Measurements from ENCODE around the gene PGAP3. TPM values are rescaled to one million over a fixed set of nuclear protein-coding genes. Genes with fewer than 3 reads are reported as not detected.

PGAP3 gene
- total RNA-seq, 1 experiment from 2014 or later: 20.2 TPM

DNA sequence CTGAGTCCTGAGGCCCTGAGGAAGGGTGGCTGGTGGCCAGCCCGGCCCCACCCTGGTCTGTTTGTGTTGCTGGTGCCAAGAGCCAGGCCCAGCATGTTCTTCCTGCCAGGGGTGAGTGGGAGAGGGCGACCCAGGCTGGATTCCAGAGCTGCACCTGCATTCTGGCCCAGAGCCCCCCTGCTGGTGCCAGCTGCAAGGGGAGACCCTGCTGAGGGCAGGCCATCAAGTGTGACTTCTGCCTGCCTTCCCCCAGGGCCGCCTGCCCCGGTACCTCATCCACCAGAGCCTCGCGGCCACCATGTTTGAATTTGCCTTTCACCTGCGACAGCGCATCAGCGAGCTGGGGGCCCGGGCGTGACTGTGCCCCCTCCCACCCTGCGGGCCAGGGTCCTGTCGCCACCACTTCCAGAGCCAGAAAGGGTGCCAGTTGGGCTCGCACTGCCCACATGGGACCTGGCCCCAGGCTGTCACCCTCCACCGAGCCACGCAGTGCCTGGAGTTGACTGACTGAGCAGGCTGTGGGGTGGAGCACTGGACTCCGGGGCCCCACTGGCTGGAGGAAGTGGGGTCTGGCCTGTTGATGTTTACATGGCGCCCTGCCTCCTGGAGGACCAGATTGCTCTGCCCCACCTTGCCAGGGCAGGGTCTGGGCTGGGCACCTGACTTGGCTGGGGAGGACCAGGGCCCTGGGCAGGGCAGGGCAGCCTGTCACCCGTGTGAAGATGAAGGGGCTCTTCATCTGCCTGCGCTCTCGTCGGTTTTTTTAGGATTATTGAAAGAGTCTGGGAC is 25.1 kb downstream of the PGAP3 start:
- Histone ChIP-seq H3K9ac (ENCODE audit: low read length) (no peak overlapping the region), H3K9me2 (replicated peaks; ENCODE audit: insufficient read depth, low read length) (no peaks in the 10 kb centered on the region), H3K27ac (ENCODE audit: low read length) (no peak overlapping the region), H2AFZ (ENCODE audit: low read length) (no peak overlapping the region), H3K4me2 (ENCODE audit: low read depth, low read length, poor library complexity, severe bottlenecking) (no peak overlapping the region), H3K36me3 (ENCODE audit: insufficient read depth, low read length) (no peaks in the 10 kb centered on the region), H4K20me1 (ENCODE audit: insufficient read depth, low read depth, low read length) (no peaks in the 10 kb centered on the region; the same call in 1 of the 2 replicates), H3K9me3 (ENCODE audit: low read length) (no peaks in the 10 kb centered on the region), H3K4me1 (ENCODE audit: low read length) (peaks cover 11% of the 10 kb centered on the region), H3K4me3 (ENCODE audit: low read length) (no peak overlapping the region), H3K79me2 (ENCODE audit: low read length) (no peaks in the 10 kb centered on the region), H3K27me3 (ENCODE audit: low read length) (no peaks in the 10 kb centered on the region)
- DNase-seq: no peak

DNA sequence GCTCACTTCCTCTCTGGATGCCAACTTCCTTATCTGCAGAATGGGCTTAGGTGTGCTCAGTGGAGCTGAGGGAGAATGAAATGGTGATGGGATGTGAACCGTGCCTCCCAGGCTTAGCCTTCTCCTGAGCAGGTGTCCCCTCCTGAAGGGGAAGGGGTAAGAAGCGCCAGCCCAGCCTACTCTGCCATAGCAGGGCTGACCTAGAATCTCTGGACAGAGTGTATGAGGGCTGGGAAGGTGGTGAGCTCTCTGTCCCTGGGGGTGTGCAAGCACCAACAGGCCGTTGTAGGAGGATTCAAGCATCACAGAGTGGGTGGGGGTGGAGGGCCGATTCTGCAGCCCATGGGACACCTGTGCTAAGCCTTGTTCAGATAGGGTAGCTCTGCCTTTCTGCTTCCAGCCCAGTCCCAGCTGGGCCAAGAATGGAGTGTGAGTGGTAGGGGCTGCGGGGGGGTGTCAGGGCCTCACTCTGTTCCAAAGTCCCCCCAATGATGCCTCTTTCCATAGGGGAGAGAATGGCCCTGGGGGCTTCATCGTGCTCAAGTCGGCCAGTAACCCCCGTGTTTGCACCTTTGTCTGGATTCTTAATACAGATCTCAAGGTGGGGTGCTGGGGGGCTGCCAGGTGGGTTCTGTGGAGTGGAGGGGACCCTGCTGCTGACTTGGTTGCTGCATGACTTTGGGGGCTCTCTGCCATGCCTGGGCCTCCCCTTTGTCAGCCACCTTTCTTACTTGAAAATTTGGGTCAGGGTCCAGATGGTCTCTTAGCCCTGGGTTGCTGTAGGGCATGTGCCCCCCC is 25.9 kb downstream of the PGAP3 start:
- Histone ChIP-seq H3K9me2 (replicated peaks; ENCODE audit: insufficient read depth, low read length) (no peaks in the 10 kb centered on the region), H3K36me3 (ENCODE audit: insufficient read depth, low read length) (no peaks in the 10 kb centered on the region), H3K27ac (ENCODE audit: low read length) (no peak overlapping the region), H3K79me2 (ENCODE audit: low read length) (no peaks in the 10 kb centered on the region), H2AFZ (ENCODE audit: low read length) (no peak overlapping the region), H3K27me3 (ENCODE audit: low read length) (no peaks in the 10 kb centered on the region), H3K4me2 (ENCODE audit: low read depth, low read length, poor library complexity, severe bottlenecking) (no peak overlapping the region), H3K4me1 (ENCODE audit: low read length) (peaks cover 3% of the 10 kb centered on the region), H4K20me1 (ENCODE audit: insufficient read depth, low read depth, low read length) (no peaks in the 10 kb centered on the region; the same call in 1 of the 2 replicates), H3K9me3 (ENCODE audit: low read length) (no peaks in the 10 kb centered on the region), H3K9ac (ENCODE audit: low read length) (no peak overlapping the region), H3K4me3 (ENCODE audit: low read length) (no peak overlapping the region)
- DNase-seq: no peak

GRCh38 chr17:39660397-39661385 is 27.2 kb downstream of the PGAP3 start:
- Histone ChIP-seq H3K4me1 (ENCODE audit: low read length) (peaks cover 2% of the 10 kb centered on the region; the same call in 1 of the 2 replicates), H3K36me3 (ENCODE audit: insufficient read depth, low read length) (no peaks in the 10 kb centered on the region), H3K27ac (ENCODE audit: low read length) (no peak overlapping the region), H3K9me2 (replicated peaks; ENCODE audit: insufficient read depth, low read length) (no peaks in the 10 kb centered on the region), H3K27me3 (ENCODE audit: low read length) (no peaks in the 10 kb centered on the region), H2AFZ (ENCODE audit: low read length) (no peak overlapping the region), H3K79me2 (ENCODE audit: low read length) (peaks cover 3% of the 10 kb centered on the region; the same call in 1 of the 2 replicates), H3K9ac (ENCODE audit: low read length) (no peak overlapping the region), H3K9me3 (ENCODE audit: low read length) (no peaks in the 10 kb centered on the region), H4K20me1 (ENCODE audit: insufficient read depth, low read depth, low read length) (no peaks in the 10 kb centered on the region), H3K4me3 (ENCODE audit: low read length) (no peak overlapping the region), H3K4me2 (ENCODE audit: low read depth, low read length, poor library complexity, severe bottlenecking) (no peak overlapping the region)
- DNase-seq: no peak

GRCh38 chr17:39660011-39660360 is 27.9 kb downstream of the PGAP3 start:
- H3K27ac ChIP-seq (ENCODE audit: low read length): no peak overlapping the region
- H3K36me3 ChIP-seq (ENCODE audit: insufficient read depth, low read length): no peaks in the 10 kb centered on the region
- H3K4me2 ChIP-seq (ENCODE audit: low read depth, low read length, poor library complexity, severe bottlenecking): no peak overlapping the region

GRCh38 chr17:39659279-39660010 is 28.4 kb downstream of the PGAP3 start:
- Histone ChIP-seq H3K4me1 (ENCODE audit: low read length) (peaks cover 2% of the 10 kb centered on the region; the same call in 1 of the 2 replicates), H3K27ac (ENCODE audit: low read length) (no peak overlapping the region), H4K20me1 (ENCODE audit: insufficient read depth, low read depth, low read length) (peaks cover 4% of the 10 kb centered on the region; the same call in 1 of the 2 replicates), H3K9me2 (replicated peaks; ENCODE audit: insufficient read depth, low read length) (no peaks in the 10 kb centered on the region), H3K9me3 (ENCODE audit: low read length) (no peaks in the 10 kb centered on the region), H3K79me2 (ENCODE audit: low read length) (peaks cover 8% of the 10 kb centered on the region), H3K9ac (ENCODE audit: low read length) (no peak overlapping the region), H2AFZ (ENCODE audit: low read length) (no peak overlapping the region), H3K4me2 (ENCODE audit: low read depth, low read length, poor library complexity, severe bottlenecking) (no peak overlapping the region), H3K36me3 (ENCODE audit: insufficient read depth, low read length) (no peaks in the 10 kb centered on the region), H3K4me3 (ENCODE audit: low read length) (no peak overlapping the region), H3K27me3 (ENCODE audit: low read length) (no peaks in the 10 kb centered on the region)
- no peak for DNase-seq

More at GRCh38 chr17:39660011-39660360, 27.9 kb downstream of the PGAP3 start:
- Histone ChIP-seq H3K9me3 (ENCODE audit: low read length) (no peaks in the 10 kb centered on the region), H3K27me3 (ENCODE audit: low read length) (no peaks in the 10 kb centered on the region), H3K9me2 (replicated peaks; ENCODE audit: insufficient read depth, low read length) (no peaks in the 10 kb centered on the region), H3K9ac (ENCODE audit: low read length) (no peak overlapping the region), H2AFZ (ENCODE audit: low read length) (no peak overlapping the region), H3K79me2 (ENCODE audit: low read length) (peaks cover 3% of the 10 kb centered on the region), H4K20me1 (ENCODE audit: insufficient read depth, low read depth, low read length) (no peaks in the 10 kb centered on the region), H3K4me1 (ENCODE audit: low read length) (peaks cover 2% of the 10 kb centered on the region; the same call in 1 of the 2 replicates), H3K4me3 (ENCODE audit: low read length) (no peak overlapping the region)
- DNase-seq: no peak

DNA sequence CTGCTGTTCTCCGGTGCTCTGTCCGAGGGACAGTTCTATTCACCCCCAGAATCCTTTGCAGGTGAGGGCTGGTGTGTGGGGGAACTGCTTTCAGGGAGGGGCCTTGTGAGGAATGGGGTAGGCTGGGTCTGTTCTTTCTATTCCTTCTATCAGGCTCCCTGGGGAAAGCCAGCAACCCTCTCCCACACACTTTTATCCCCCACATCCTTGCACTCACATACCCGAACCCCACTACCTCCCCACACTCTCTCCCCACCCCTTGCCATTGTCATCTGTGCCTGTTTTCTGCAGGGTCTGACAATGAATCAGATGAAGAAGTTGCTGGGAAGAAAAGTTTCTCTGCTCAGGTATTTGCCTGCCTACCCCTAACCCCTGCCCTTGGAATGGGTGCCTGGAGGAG is 29.1 kb downstream of the PGAP3 start:
- H3K4me2 ChIP-seq (ENCODE audit: low read depth, low read length, poor library complexity, severe bottlenecking): no peak overlapping the region
- H3K4me3 ChIP-seq (ENCODE audit: low read length): no peak overlapping the region
- peaks cover 2% of the 10 kb centered on the region; the same call in 1 of the 2 replicates for H3K4me1 ChIP-seq (ENCODE audit: low read length)
- H3K9me3 ChIP-seq (ENCODE audit: low read length): no peaks in the 10 kb centered on the region
- peaks cover 4% of the 10 kb centered on the region; the same call in 1 of the 2 replicates for H4K20me1 ChIP-seq (ENCODE audit: insufficient read depth, low read depth, low read length)
- no peaks in the 10 kb centered on the region for H3K27me3 ChIP-seq (ENCODE audit: low read length)
- no peak overlapping the region for H2AFZ ChIP-seq (ENCODE audit: low read length)
- DNase-seq: no peak
- no peaks in the 10 kb centered on the region for H3K9me2 ChIP-seq (replicated peaks; ENCODE audit: insufficient read depth, low read length)
- no peak overlapping the region for H3K9ac ChIP-seq (ENCODE audit: low read length)
- peaks cover 12% of the 10 kb centered on the region for H3K79me2 ChIP-seq (ENCODE audit: low read length)
- no peak overlapping the region for H3K27ac ChIP-seq (ENCODE audit: low read length)
- no peaks in the 10 kb centered on the region for H3K36me3 ChIP-seq (ENCODE audit: insufficient read depth, low read length)

DNA sequence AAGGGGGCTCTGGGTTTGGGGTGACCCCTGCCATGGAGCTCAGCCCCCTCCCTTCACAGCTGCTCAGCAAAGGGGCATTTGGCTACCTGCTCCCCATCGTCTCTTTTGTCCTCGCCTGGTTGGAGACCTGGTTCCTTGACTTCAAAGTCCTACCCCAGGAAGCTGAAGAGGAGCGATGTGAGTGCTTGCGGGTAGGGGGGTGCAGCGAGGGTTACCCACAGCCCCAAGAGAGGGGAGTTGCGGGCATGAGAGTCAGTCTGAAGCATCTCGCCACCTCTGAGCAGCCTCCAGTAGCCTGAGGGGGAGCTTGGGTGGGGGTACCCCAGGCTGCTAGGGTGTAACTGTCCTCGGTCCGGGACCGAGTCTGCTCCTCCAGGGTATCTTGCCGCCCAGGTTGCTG is 29.5 kb downstream of the PGAP3 start:
- Histone ChIP-seq H3K36me3 (ENCODE audit: insufficient read depth, low read length) (no peaks in the 10 kb centered on the region), H3K27ac (ENCODE audit: low read length) (no peak overlapping the region)

More for the DNA sequence above, 29.5 kb downstream of the PGAP3 start:
- no peak overlapping the region for H3K9ac ChIP-seq (ENCODE audit: low read length)
- peaks cover 15% of the 10 kb centered on the region for H3K79me2 ChIP-seq (ENCODE audit: low read length)
- no peaks in the 10 kb centered on the region for H3K9me2 ChIP-seq (replicated peaks; ENCODE audit: insufficient read depth, low read length)
- no peak overlapping the region for H3K4me3 ChIP-seq (ENCODE audit: low read length)
- H3K4me1 ChIP-seq (ENCODE audit: low read length): peaks cover 2% of the 10 kb centered on the region; the same call in 1 of the 2 replicates
- no peak overlapping the region for H3K4me2 ChIP-seq (ENCODE audit: low read depth, low read length, poor library complexity, severe bottlenecking)
- peaks cover 8% of the 10 kb centered on the region for H4K20me1 ChIP-seq (ENCODE audit: insufficient read depth, low read depth, low read length)
- H2AFZ ChIP-seq (ENCODE audit: low read length): no peak overlapping the region
- no peak for DNase-seq
- H3K9me3 ChIP-seq (ENCODE audit: low read length): no peaks in the 10 kb centered on the region
- no peaks in the 10 kb centered on the region for H3K27me3 ChIP-seq (ENCODE audit: low read length)
